Measurements from ENCODE around the gene MOB2.

The MOB2 gene

GRCh38 chr11:1526785-1527184 is 40.2 kb upstream of the MOB2 start:
- Histone ChIP-seq H3K9ac (ENCODE audit: low read depth, low read length) (no peak overlapping the region), H3K4me1 (ENCODE audit: control insufficient read depth, insufficient read depth, low read length) (peaks cover 12% of the 10 kb centered on the region)

GRCh38 chr11:1523779-1524178 is 37.2 kb upstream of the MOB2 start:
- Histone ChIP-seq H3K9ac (ENCODE audit: low read depth, low read length) (no peak overlapping the region), H3K4me3 (ENCODE audit: low read length) (no peak overlapping the region), H3K27me3 (ENCODE audit: control insufficient read depth, insufficient read depth, low read length) (no peaks in the 10 kb centered on the region), H3K9me3 (replicated peaks; ENCODE audit: low read length) (no peaks in the 10 kb centered on the region), H3K4me1 (ENCODE audit: control insufficient read depth, insufficient read depth, low read length) (no peaks in the 10 kb centered on the region), H3K36me3 (ENCODE audit: insufficient read depth, low read length) (no peaks in the 10 kb centered on the region), H3K4me2 (ENCODE audit: low read length) (no peak overlapping the region)

More at GRCh38 chr11:1526785-1527184, 40.2 kb upstream of the MOB2 start:
- Histone ChIP-seq H3K4me3 (ENCODE audit: low read length) (no peak overlapping the region), H3K9me3 (replicated peaks; ENCODE audit: low read length) (no peaks in the 10 kb centered on the region), H3K36me3 (ENCODE audit: insufficient read depth, low read length) (no peaks in the 10 kb centered on the region), H3K4me2 (ENCODE audit: low read length) (no peak overlapping the region), H3K27me3 (ENCODE audit: control insufficient read depth, insufficient read depth, low read length) (no peaks in the 10 kb centered on the region)

DNA sequence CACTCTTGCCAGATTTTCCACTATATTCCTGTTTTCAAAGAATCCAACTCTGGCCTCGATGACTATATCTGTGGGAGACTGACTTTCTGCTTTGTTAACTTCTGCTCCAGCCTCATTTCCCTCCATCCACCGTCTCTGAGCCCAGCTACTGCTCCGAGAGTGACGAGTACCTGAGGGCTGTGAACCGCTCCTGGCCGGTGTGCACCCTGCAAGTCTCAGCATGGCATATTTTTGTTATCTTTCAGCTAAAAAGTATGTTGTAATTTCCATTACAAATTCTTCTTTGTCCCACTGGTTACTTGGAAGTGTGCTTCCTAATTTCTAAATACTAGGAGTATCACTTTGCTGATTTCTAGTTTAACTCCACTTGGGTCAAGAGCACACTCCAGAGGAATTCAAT is 36.5 kb upstream of the MOB2 start:
- no peak overlapping the region for H3K4me2 ChIP-seq (ENCODE audit: low read length)
- H3K36me3 ChIP-seq (ENCODE audit: insufficient read depth, low read length) = no peaks in the 10 kb centered on the region
- no peaks in the 10 kb centered on the region for H3K9me3 ChIP-seq (replicated peaks; ENCODE audit: low read length)
- H3K27me3 ChIP-seq (ENCODE audit: control insufficient read depth, insufficient read depth, low read length) = no peaks in the 10 kb centered on the region
- no peaks in the 10 kb centered on the region for H3K4me1 ChIP-seq (ENCODE audit: control insufficient read depth, insufficient read depth, low read length)
- H3K4me3 ChIP-seq (ENCODE audit: low read length) = no peak overlapping the region
- H3K9ac ChIP-seq (ENCODE audit: low read depth, low read length) = no peak overlapping the region

DNA sequence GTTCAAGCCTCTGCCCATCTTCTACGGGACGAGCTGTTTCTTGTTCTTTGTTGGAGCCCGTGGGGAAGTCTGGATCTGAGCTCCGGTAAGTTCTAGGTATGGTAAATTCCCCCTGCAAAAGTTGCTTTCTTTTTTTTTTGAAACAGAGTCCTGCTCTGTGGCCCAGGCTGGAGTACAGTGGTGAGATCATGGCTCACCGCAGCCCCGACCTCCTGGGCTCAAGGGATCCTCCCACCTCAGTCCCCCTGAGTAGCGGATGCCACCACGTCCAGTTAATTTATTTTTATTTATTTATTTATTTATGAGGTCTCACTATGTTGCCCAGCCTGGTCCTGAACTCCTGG is 35.5 kb upstream of the MOB2 start:
- Histone ChIP-seq H3K4me3 (ENCODE audit: low read length) (no peak overlapping the region), H3K9ac (ENCODE audit: low read depth, low read length) (no peak overlapping the region), H3K36me3 (ENCODE audit: insufficient read depth, low read length) (no peaks in the 10 kb centered on the region), H3K4me1 (ENCODE audit: control insufficient read depth, insufficient read depth, low read length) (no peaks in the 10 kb centered on the region), H3K9me3 (replicated peaks; ENCODE audit: low read length) (no peaks in the 10 kb centered on the region), H3K27me3 (ENCODE audit: control insufficient read depth, insufficient read depth, low read length) (no peaks in the 10 kb centered on the region), H3K4me2 (ENCODE audit: low read length) (no peak overlapping the region)

DNA sequence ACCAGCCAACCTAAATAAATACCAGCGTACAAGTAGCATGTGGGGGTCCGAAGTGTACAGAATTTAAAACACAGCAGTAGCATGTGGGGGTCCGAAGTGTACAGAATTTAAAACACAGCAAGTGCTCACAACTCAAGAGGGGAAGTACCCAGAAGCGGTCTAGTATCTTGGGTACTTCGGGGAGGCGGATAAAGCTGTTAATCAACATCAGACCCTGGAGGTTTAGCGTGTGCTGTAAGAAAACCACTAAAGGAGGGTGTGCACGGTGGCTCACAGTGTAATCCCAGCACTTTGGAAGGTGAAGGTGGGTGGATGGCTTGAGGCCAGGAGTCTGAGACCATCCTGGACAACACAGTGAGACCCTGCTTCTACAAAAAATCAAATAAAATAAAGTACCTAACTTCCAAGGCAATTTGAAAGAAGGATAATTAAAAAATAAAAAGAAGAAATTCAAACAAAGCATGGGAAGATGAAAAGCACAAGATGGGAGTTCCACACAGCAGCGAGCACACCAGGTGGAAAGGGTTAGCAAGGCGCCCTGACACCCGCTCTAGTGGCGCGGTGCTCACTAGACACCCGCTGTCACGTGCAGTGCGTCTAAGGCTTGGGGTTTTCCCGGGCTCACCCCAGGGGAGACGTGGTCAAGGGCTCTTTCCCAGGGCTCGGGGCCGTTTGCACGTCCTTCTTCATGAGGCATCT is 35.0 kb upstream of the MOB2 start:
- no peak overlapping the region for H3K4me2 ChIP-seq (ENCODE audit: low read length)
- no peaks in the 10 kb centered on the region for H3K4me1 ChIP-seq (ENCODE audit: control insufficient read depth, insufficient read depth, low read length)
- no peaks in the 10 kb centered on the region for H3K27me3 ChIP-seq (ENCODE audit: control insufficient read depth, insufficient read depth, low read length)
- H3K9ac ChIP-seq (ENCODE audit: low read depth, low read length) = no peak overlapping the region
- H3K9me3 ChIP-seq (replicated peaks; ENCODE audit: low read length) = no peaks in the 10 kb centered on the region
- no peak overlapping the region for H3K4me3 ChIP-seq (ENCODE audit: low read length)
- no peaks in the 10 kb centered on the region for H3K36me3 ChIP-seq (ENCODE audit: insufficient read depth, low read length)

- Histone ChIP-seq H3K9ac (ENCODE audit: low read depth, low read length) (no peak overlapping the region), H3K9me3 (replicated peaks; ENCODE audit: low read length) (no peaks in the 10 kb centered on the region), H3K4me1 (ENCODE audit: control insufficient read depth, insufficient read depth, low read length) (no peaks in the 10 kb centered on the region), H3K4me3 (ENCODE audit: low read length) (no peak overlapping the region), H3K36me3 (ENCODE audit: insufficient read depth, low read length) (no peaks in the 10 kb centered on the region), H3K4me2 (ENCODE audit: low read length) (no peak overlapping the region), H3K27me3 (ENCODE audit: control insufficient read depth, insufficient read depth, low read length) (no peaks in the 10 kb centered on the region)
Observed at GRCh38 chr11:1520663-1521267, 34.2 kb upstream of the MOB2 start.

- no peak overlapping the region for H3K4me3 ChIP-seq (ENCODE audit: low read length)
- H3K9me3 ChIP-seq (replicated peaks; ENCODE audit: low read length) = no peaks in the 10 kb centered on the region
- H3K9ac ChIP-seq (ENCODE audit: low read depth, low read length) = no peak overlapping the region
- no peaks in the 10 kb centered on the region for H3K36me3 ChIP-seq (ENCODE audit: insufficient read depth, low read length)
- no peak overlapping the region for H3K4me2 ChIP-seq (ENCODE audit: low read length)
- peaks cover 2% of the 10 kb centered on the region for H3K4me1 ChIP-seq (ENCODE audit: control insufficient read depth, insufficient read depth, low read length)
- H3K27me3 ChIP-seq (ENCODE audit: control insufficient read depth, insufficient read depth, low read length) = no peaks in the 10 kb centered on the region
Observed at GRCh38 chr11:1520209-1520662, 33.7 kb upstream of the MOB2 start.

DNA sequence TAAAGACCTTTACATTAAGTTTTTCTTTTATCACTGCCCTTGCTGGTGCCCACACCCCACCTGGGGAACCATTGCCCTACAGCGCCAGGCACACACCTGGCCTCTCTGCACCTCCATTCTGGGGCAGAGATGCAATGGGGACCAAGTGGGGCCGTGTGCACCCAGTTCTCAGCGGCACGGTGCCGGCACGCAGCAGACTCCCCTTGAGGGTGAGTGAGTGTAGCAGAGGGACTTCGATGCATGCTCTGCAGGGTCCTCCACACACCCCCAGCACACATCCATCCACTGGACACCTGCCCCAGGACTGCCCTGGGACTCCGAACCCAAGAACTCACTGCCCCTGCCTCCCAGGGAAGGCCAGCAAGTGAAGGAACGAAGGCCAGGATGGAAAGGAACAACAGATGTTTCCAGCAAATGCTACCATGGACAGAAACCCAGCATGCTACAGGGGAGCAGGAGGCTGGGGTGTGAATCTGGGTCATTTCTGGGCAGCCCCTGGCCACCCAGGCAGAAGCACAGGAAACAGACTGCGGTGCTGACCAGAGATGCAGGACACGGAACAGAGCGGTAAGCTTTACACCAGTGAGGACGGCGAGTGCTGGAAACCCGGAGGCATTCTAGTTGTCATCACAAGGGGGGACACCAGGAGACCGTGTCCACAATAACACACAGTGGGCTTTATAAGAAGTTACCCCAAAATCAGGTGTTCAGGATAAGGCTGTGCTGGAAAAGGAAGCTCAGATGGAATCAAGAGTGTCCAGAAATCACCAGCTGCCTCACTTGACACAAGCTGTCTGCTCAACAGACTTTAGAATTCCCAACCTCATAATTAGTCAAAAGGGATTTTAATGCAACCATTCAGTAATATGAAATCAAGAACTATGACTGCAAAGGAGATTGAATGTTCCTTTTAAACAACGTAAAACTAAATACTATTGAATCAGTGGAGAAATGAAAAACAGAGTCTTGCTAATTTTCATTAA is 32.7 kb upstream of the MOB2 start:
- Histone ChIP-seq H3K4me3 (ENCODE audit: low read length) (no peak overlapping the region), H3K9ac (ENCODE audit: low read depth, low read length) (no peak overlapping the region), H3K36me3 (ENCODE audit: insufficient read depth, low read length) (no peaks in the 10 kb centered on the region), H3K4me2 (ENCODE audit: low read length) (no peak overlapping the region), H3K9me3 (replicated peaks; ENCODE audit: low read length) (no peaks in the 10 kb centered on the region), H3K27me3 (ENCODE audit: control insufficient read depth, insufficient read depth, low read length) (no peaks in the 10 kb centered on the region), H3K4me1 (ENCODE audit: control insufficient read depth, insufficient read depth, low read length) (peaks cover 3% of the 10 kb centered on the region)

DNA sequence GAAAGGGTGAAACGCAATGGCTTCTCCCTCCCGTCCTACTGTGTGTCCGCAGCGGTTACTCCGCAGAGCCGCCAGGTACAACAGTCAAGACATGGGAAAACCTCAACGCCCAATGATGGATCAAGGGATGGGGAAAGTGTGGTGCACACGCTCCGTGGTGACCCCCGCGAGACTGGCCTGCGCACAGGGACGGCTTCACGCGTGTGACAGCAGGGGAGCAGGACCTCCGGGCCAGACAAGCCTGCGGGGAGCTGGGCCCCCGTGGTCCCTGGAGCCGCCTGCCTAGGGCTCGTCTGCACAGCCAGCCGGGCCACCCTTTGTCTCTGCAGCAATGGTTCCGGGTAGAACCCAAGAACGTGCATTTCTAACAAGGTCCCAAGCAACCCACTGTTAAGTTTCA is 31.7 kb upstream of the MOB2 start:
- Histone ChIP-seq H3K4me1 (ENCODE audit: control insufficient read depth, insufficient read depth, low read length) (peaks cover 3% of the 10 kb centered on the region), H3K4me2 (ENCODE audit: low read length) (no peak overlapping the region), H3K36me3 (ENCODE audit: insufficient read depth, low read length) (peaks cover 3% of the 10 kb centered on the region), H3K9me3 (replicated peaks; ENCODE audit: low read length) (no peaks in the 10 kb centered on the region), H3K27me3 (ENCODE audit: control insufficient read depth, insufficient read depth, low read length) (no peaks in the 10 kb centered on the region), H3K4me3 (ENCODE audit: low read length) (no peak overlapping the region), H3K9ac (ENCODE audit: low read depth, low read length) (no peak overlapping the region)

GRCh38 chr11:1517117-1518005 is 30.8 kb upstream of the MOB2 start:
- H3K4me2 ChIP-seq (ENCODE audit: low read length) = no peak overlapping the region
- peaks cover 5% of the 10 kb centered on the region for H3K36me3 ChIP-seq (ENCODE audit: insufficient read depth, low read length)
- no peaks in the 10 kb centered on the region for H3K27me3 ChIP-seq (ENCODE audit: control insufficient read depth, insufficient read depth, low read length)
- no peak overlapping the region for H3K4me3 ChIP-seq (ENCODE audit: low read length)
- no peak overlapping the region for H3K9ac ChIP-seq (ENCODE audit: low read depth, low read length)
- H3K4me1 ChIP-seq (ENCODE audit: control insufficient read depth, insufficient read depth, low read length) = peaks cover 3% of the 10 kb centered on the region
- no peaks in the 10 kb centered on the region for H3K9me3 ChIP-seq (replicated peaks; ENCODE audit: low read length)
